GM21529 (cell line): ENCODE results near the gene FGF19.

ENCODE experiments used
- ATAC-seq: cut with Tn5 transposase; IDR thresholded peaks from one replicate; pipeline ENCODE4 v1.9.1; 2021; ENCODE audit not compliant: unreplicated experiment

Gene FGF19

GRCh38 chr11:69703768-69704507, at the start of gene FGF19:
Gene FGF19, minus strand, starts transcription at chr11:69704022. Its CDS starts 146 bp downstream, at chr11:69703876.
- no peak for ATAC-seq

GRCh38 chr11:69752890-69753289, 49.1 kb upstream of the FGF19 start:
- no peak for ATAC-seq

GRCh38 chr11:69750875-69751597, 47.2 kb upstream of the FGF19 start:
- no peak for ATAC-seq

- no peak for ATAC-seq
These were observed 46.5 kb upstream of the FGF19 start for GRCh38 chr11:69750108-69750850.

- ATAC-seq = no peak
These were observed 44.8 kb upstream of the FGF19 start for GRCh38 chr11:69748637-69749036.

GRCh38 chr11:69746752-69747742, 43.2 kb upstream of the FGF19 start:
- no peak for ATAC-seq

- ATAC-seq = no peak
These were observed 42.3 kb upstream of the FGF19 start for GRCh38 chr11:69746140-69746539.

- no peak for ATAC-seq
These were observed 41.4 kb upstream of the FGF19 start for GRCh38 chr11:69745201-69745600.

- ATAC-seq = no peak
These were observed 40.6 kb upstream of the FGF19 start for GRCh38 chr11:69744435-69744834.

- ATAC-seq = no peak
These were observed 31.0 kb upstream of the FGF19 start for GRCh38 chr11:69734841-69735240.

- no peak for ATAC-seq
These were observed 30.5 kb upstream of the FGF19 start for GRCh38 chr11:69734367-69734766.

GRCh38 chr11:69732910-69733309, 29.1 kb upstream of the FGF19 start:
- no peak for ATAC-seq

GRCh38 chr11:69731110-69731509, 27.3 kb upstream of the FGF19 start:
- no peak for ATAC-seq

GRCh38 chr11:69730500-69730899, 26.7 kb upstream of the FGF19 start:
- ATAC-seq = no peak

- ATAC-seq = no peak
These were observed 25.4 kb upstream of the FGF19 start for GRCh38 chr11:69729252-69729651.

- no peak for ATAC-seq
These were observed 23.4 kb upstream of the FGF19 start for GRCh38 chr11:69727266-69727665.

GRCh38 chr11:69726481-69726880, 22.7 kb upstream of the FGF19 start:
- ATAC-seq = no peak

- no peak for ATAC-seq
These were observed 22.2 kb upstream of the FGF19 start for GRCh38 chr11:69726019-69726418.

GRCh38 chr11:69721745-69722144, 17.9 kb upstream of the FGF19 start:
- ATAC-seq = no peak

- no peak for ATAC-seq
These were observed 17.3 kb upstream of the FGF19 start for GRCh38 chr11:69721106-69721505.

- no peak for ATAC-seq
These were observed 15.1 kb upstream of the FGF19 start for GRCh38 chr11:69718912-69719311.
